Smooth muscle cell (in vitro differentiated cells): ENCODE data around the gene PPP6R3. TPM values are rescaled to one million over a fixed set of nuclear protein-coding genes. Genes with fewer than 3 reads are reported as not detected.

Source experiments
- DNase-seq: peaks from one replicate; lab custom pipeline; 2025; ENCODE audit not compliant: unreplicated experiment; lab: John Stamatoyannopoulos, UW
- H2AFZ ChIP-seq: fragments of 200-600 bp; sonication (generic); 2 replicates; pipeline ENCODE4 v1.6.0; 2016; ENCODE audit warnings: antibody characterized with exemption, low read depth, mild to moderate bottlenecking
- H3F3A ChIP-seq: fragments of 200-600 bp; sonication (generic); 2 replicates; pipeline ENCODE4 v1.6.0; 2017; ENCODE audit warnings: antibody characterized with exemption, low read depth
- H3K27ac ChIP-seq: fragments of 200-600 bp; sonication (generic); 2 replicates; pipeline ENCODE4 v1.5.1; 2016; ENCODE audit warnings: low read depth, mild to moderate bottlenecking
- H3K27me3 ChIP-seq: fragments of 200-600 bp; sonication (generic); 2 replicates; pipeline ENCODE4 v1.6.1; 2016; ENCODE audit warnings: low read depth, mild to moderate bottlenecking
- H3K36me3 ChIP-seq: fragments of 200-600 bp; sonication (generic); 2 replicates; pipeline ENCODE4 v1.5.1; 2016; ENCODE audit warnings: low read depth
- H3K4me1 ChIP-seq: fragments of 200-600 bp; sonication (generic); 2 replicates; pipeline ENCODE4 v1.5.1; 2016; ENCODE audit warnings: low read depth
- H3K4me2 ChIP-seq: fragments of 200-600 bp; sonication (generic); 2 replicates; pipeline ENCODE4 v1.6.0; 2016; ENCODE audit warnings: mild to moderate bottlenecking
- H3K4me3 ChIP-seq: fragments of 200-600 bp; sonication (generic); 2 replicates; pipeline ENCODE4 v1.5.1; 2016; ENCODE audit warnings: mild to moderate bottlenecking
- H3K79me2 ChIP-seq: fragments of 200-600 bp; sonication (generic); 2 replicates; pipeline ENCODE4 v1.6.0; 2016; ENCODE audit warnings: low read depth, mild to moderate bottlenecking
- H3K9ac ChIP-seq: fragments of 200-600 bp; sonication (generic); 2 replicates; pipeline ENCODE4 v1.6.0; 2016; ENCODE audit warnings: low read depth
- H3K9me3 ChIP-seq: fragments of 200-600 bp; sonication (generic); replicated peaks from 2 replicates; pipeline ENCODE4 v1.5.1; 2016; ENCODE audit warnings: low read depth
- H4K20me1 ChIP-seq: fragments of 200-600 bp; sonication (generic); 2 replicates; pipeline ENCODE4 v1.6.0; 2016; ENCODE audit warnings: low read depth
- CTCF ChIP-seq: fragments of 200-600 bp; sonication (generic); IDR thresholded peaks from 2 replicates; pipeline ENCODE4 v1.5.1; 2017; ENCODE audit warnings: borderline replicate concordance, mild to moderate bottlenecking, antibody characterized with exemption; ENCODE audit not compliant: insufficient read depth, poor library complexity, severe bottlenecking
- WGBS: methylation state at CpG from one replicate; pipeline ENCODE4 v1.1.7; 2016; ENCODE audit warnings: low lambda C conversion rate; 5-methylcytosine and 5-hydroxymethylcytosine counted together
- polyA plus RNA-seq: library from polyadenylated mRNA; unstranded; fragments of >200 nt; fragmentation: Nextera tagmentation; extraction: Ambion mirVana; gene quantifications from 2 replicates; pipeline ENCODE4 v1.2.1, GENCODE V29; 2016
- total RNA-seq: library from RNA; depleted of rRNA; stranded (reverse); fragments of >200 nt; gene quantifications from 2 replicates; pipeline ENCODE4 v1.2.3, GENCODE V29; 2014

PPP6R3 gene
- total and polyA plus RNA-seq, 2 experiments from 2014 or later, result 28.4 to 121 TPM

DNA sequence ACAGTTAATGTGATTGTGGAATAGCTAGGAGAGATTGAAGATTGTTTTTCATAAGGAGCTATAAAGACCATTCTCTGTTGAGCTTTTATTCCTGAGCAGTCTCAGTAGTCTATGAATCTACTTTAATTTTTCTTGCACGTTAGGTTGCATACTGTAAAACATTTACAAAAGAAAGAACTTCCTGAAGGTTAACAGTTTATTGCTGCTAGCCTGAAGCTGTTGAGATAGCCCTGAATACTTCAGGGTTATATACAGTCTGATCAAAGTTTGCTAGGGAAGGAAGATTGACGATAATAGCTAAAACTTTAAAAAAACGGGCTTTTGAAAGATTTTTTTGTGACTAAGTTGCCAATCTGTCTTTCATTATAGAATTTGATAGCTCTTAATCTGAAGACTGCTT, 64.8 kb downstream of the PPP6R3 start:
- Histone ChIP-seq H3K27me3 (no peaks in the 10 kb centered on the region), H3F3A (peaks cover 7% of the 10 kb centered on the region), H2AFZ (no peak overlapping the region), H3K79me2 (peaks cover 90% of the 10 kb centered on the region), H3K9me3 (no peaks in the 10 kb centered on the region), H3K36me3 (peaks cover 19% of the 10 kb centered on the region), H3K27ac (no peak overlapping the region), H3K4me3 (no peak overlapping the region), H4K20me1 (peaks cover 100% of the 10 kb centered on the region), H3K4me2 (no peak overlapping the region), H3K9ac (no peak overlapping the region), H3K4me1 (peaks cover 11% of the 10 kb centered on the region)
- no peak for DNase-seq
- no peak for TF ChIP-seq CTCF
- WGBS, result 91% methylated on average over 3 of the region's 3 CpGs

DNA sequence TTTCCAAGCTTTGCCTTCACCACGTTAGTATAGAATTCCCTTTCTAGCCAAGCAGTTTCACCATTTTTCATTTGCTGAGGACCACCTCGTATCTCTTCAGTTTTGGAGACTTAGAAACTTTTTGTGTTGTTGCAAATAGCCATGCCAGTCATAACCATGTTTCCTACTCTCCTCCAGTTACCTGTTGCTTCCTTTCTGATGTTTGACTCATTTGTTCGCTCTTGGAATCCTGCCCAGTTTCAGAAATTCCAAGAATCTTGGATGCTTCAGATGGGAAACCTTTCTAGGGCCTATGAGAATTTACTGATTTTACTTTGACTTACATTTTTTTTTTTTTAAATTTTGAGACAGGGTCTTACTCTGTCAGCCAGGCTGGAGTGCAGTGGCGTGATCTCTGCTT, 65.4 kb downstream of the PPP6R3 start:
- peaks cover 100% of the 10 kb centered on the region for H4K20me1 ChIP-seq
- H3K4me1 ChIP-seq, result peaks cover 11% of the 10 kb centered on the region
- 94% methylated on average over 4 of the region's 4 CpGs for WGBS
- H3K79me2 ChIP-seq, result peaks cover 90% of the 10 kb centered on the region
- H3K27me3 ChIP-seq, result no peaks in the 10 kb centered on the region
- peaks cover 7% of the 10 kb centered on the region for H3F3A ChIP-seq
- peaks cover 19% of the 10 kb centered on the region for H3K36me3 ChIP-seq
- H2AFZ ChIP-seq, result no peak overlapping the region
- no peak overlapping the region for H3K4me3 ChIP-seq
- no peak overlapping the region for H3K4me2 ChIP-seq
- no peak for DNase-seq
- no peak overlapping the region for H3K9ac ChIP-seq
- no peaks in the 10 kb centered on the region for H3K9me3 ChIP-seq
- TF ChIP-seq CTCF, result no peak
- no peak overlapping the region for H3K27ac ChIP-seq

DNA sequence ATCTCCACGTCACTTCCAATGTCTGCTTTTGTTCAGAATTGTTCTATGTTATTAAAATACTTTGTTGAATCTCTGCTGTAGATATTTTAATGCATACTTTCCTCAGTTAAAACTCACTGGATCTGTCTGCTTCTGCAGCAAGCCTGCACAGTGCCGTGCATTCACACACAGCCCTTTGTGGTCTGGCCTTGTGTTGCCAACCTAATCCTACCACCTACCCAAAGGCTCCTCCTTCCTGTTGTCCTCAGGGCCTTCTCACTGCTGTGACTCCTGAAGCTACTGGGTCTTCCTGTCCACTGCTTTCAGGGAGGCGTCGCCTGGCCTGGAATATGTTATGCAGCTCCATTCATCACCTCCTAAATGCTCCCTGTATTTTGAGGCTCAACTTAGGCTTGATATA, 67.0 kb downstream of the PPP6R3 start:
- no peak overlapping the region for H3K4me3 ChIP-seq
- no peak for TF ChIP-seq CTCF
- H3K79me2 ChIP-seq, result peaks cover 93% of the 10 kb centered on the region
- no peaks in the 10 kb centered on the region for H3K27me3 ChIP-seq
- H3K4me1 ChIP-seq, result peaks cover 11% of the 10 kb centered on the region
- no peak overlapping the region for H2AFZ ChIP-seq
- peaks cover 7% of the 10 kb centered on the region for H3F3A ChIP-seq
- WGBS, result 72% methylated on average over 4 of the region's 4 CpGs
- H4K20me1 ChIP-seq, result peaks cover 100% of the 10 kb centered on the region
- peaks cover 13% of the 10 kb centered on the region for H3K36me3 ChIP-seq
- DNase-seq, result no peak
- no peaks in the 10 kb centered on the region for H3K9me3 ChIP-seq
- H3K4me2 ChIP-seq, result no peak overlapping the region
- peak overlapping the region; percentile 18 for H3K27ac ChIP-seq
- no peak overlapping the region for H3K9ac ChIP-seq

DNA sequence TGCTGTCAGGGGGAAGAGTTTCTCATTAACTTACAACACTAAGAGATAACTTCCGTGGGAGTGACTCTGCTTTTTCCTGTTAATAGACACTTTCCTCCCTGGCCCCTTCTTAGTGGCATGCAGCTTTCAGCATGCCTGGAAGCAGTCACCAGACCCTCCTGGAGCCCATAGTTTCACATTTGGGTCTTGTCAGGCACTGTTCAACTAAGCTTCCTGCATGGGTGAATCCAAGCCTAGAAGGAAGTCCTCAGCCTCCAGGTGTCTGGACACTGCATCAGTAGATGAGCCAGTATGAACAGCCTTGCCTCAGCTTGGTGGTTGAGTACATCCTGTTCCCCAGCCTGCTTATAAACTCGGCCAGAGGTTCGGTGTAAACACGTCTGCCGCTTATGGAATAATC, 68.1 kb downstream of the PPP6R3 start:
- Histone ChIP-seq H3K4me1 (peaks cover 11% of the 10 kb centered on the region), H3K27me3 (no peaks in the 10 kb centered on the region), H3K4me3 (no peak overlapping the region), H2AFZ (no peak overlapping the region), H3F3A (peaks cover 7% of the 10 kb centered on the region), H3K9me3 (no peaks in the 10 kb centered on the region), H3K9ac (no peak overlapping the region), H3K27ac (no peak overlapping the region), H4K20me1 (peaks cover 100% of the 10 kb centered on the region), H3K36me3 (peaks cover 6% of the 10 kb centered on the region), H3K4me2 (no peak overlapping the region), H3K79me2 (peaks cover 93% of the 10 kb centered on the region)
- TF ChIP-seq CTCF, result no peak
- 73% methylated on average over 5 of the region's 5 CpGs for WGBS
- no peak for DNase-seq
